Measurements from ENCODE around the gene SHD. TPM values are rescaled to one million over a fixed set of nuclear protein-coding genes. Genes with fewer than 3 reads are reported as not detected.

SHD gene
- total and polyA plus RNA-seq, 10 donors, result 0.05 to 3.9 (median 0.78) TPM; not detected in 6

GRCh38 chr19:4329858-4330257 lies 50.8 kb downstream of the SHD start:
- no peak overlapping the region for H3K27ac ChIP-seq
- H3K27me3 ChIP-seq (replicated peaks in 1 of 7), result peaks cover 0 to 38% (median 11%) of the 10 kb centered on the region in 7 donors
- H3K36me3 ChIP-seq, result no peaks in the 10 kb centered on the region
- H3K9me3 ChIP-seq, result no peaks in the 10 kb centered on the region
- TF ChIP-seq POLR2A (IDR thresholded peaks at IDR 0.05) (no peak), CTCF (IDR thresholded peaks at IDR 0.05 in 8 of 11, conservative IDR thresholded peaks at IDR 0.05 in 3 of 11) (no peak), POLR2AphosphoS5 (IDR thresholded peaks at IDR 0.05) (no peak)
- H3K4me1 ChIP-seq, result peaks cover 3 to 30% (median 25%) of the 10 kb centered on the region in 6 donors
- intact Hi-C loops (cut with DNase I; ENCODE audit: low total_unique reads), result no loop called here
- H3K4me3 ChIP-seq, result no peak overlapping the region
- no peak for DNase-seq
- WGBS, 5 donors, result 95 to 98% (median 97%) methylated on average over 15 to 19 of the region's 19 CpGs

- WGBS, 5 donors, result 93 to 94% (median 93%) methylated on average over 7 of the region's 7 CpGs
- no peaks in the 10 kb centered on the region for H3K9me3 ChIP-seq
- peaks cover 6 to 20% (median 11%) of the 10 kb centered on the region in 6 donors for H3K4me1 ChIP-seq
- H3K4me3 ChIP-seq, result no peak overlapping the region
- DNase-seq, result no peak
- H3K27ac ChIP-seq, result no peak overlapping the region
- intact Hi-C loops (cut with DNase I; ENCODE audit: low total_unique reads), result no loop called here
- H3K27me3 ChIP-seq (replicated peaks in 1 of 7), result peaks cover 0 to 11% (median 0%) of the 10 kb centered on the region in 7 donors
- no peaks in the 10 kb centered on the region for H3K36me3 ChIP-seq
- TF ChIP-seq CTCF (IDR thresholded peaks at IDR 0.05 in 8 of 11, conservative IDR thresholded peaks at IDR 0.05 in 3 of 11) (no peak), POLR2AphosphoS5 (IDR thresholded peaks at IDR 0.05) (no peak), POLR2A (IDR thresholded peaks at IDR 0.05) (no peak)
Observed at GRCh38 chr19:4334929-4335570, 56.0 kb downstream of the SHD start.

GRCh38 chr19:4337906-4338440 lies 58.9 kb downstream of the SHD start:
- Histone ChIP-seq H3K36me3 (no peaks in the 10 kb centered on the region), H3K4me1 (peaks cover 9 to 34% (median 20%) of the 10 kb centered on the region in 6 donors), H3K27ac (peak overlapping the region in 7 of 8 donors; percentile 36 to 69 (median 54)), H3K9me3 (no peaks in the 10 kb centered on the region), H3K4me3 (peak overlapping the region; percentile 13 to 61 (median 30)), H3K27me3 (replicated peaks in 1 of 7) (peaks cover 0 to 18% (median 0%) of the 10 kb centered on the region in 7 donors)
- WGBS, 5 donors, result 11 to 18% (median 12%) methylated on average over 14 of the region's 14 CpGs
- no peak for TF ChIP-seq CTCF (IDR thresholded peaks at IDR 0.05 in 8 of 11, conservative IDR thresholded peaks at IDR 0.05 in 3 of 11)
- TF ChIP-seq POLR2AphosphoS5 (IDR thresholded peaks at IDR 0.05), result no peak
- TF ChIP-seq POLR2A (IDR thresholded peaks at IDR 0.05), result no peak
- intact Hi-C loops (cut with DNase I; ENCODE audit: low total_unique reads), result no loop called here
- no peak for DNase-seq
